ENCODE measurements around the gene ZSCAN22. TPM values are rescaled to one million over a fixed set of nuclear protein-coding genes. Genes with fewer than 3 reads are reported as not detected.

The ZSCAN22 gene
- total RNA-seq, 1 experiment from 2014 or later = 4.6 TPM

GRCh38 chr19:58305065-58305931 is 21.5 kb upstream of the ZSCAN22 start, which contains the start of gene ERVK3-1:
ERVK3-1 (plus strand) TSS chr19:58305377; CDS start chr19:58312169, 6,792 bp downstream.
- POLR2A ChIA-PET = interaction anchor here (0.6 to 1.3 kb wide), 3 partner anchors 21 to 57 kb away, joined by 3 to 4 read pairs (median 3); partner anchors contain the start of genes ZNF497 and ZSCAN22
- H4K20me1 ChIP-seq (ENCODE audit: insufficient read depth) = no peaks in the 10 kb centered on the region
- H3K4me2 ChIP-seq (ENCODE audit: low read length) = peak within 1 kb of the TSS; percentile 80
- peak within 1 kb of the TSS; percentile 92 to 93 for H3K4me3 ChIP-seq (replicated peaks in 1 of 2; ENCODE audit: low read depth in 1 of 2, low read length in 2 of 2)
- H3K9me2 ChIP-seq (ENCODE audit: insufficient read depth) = no peaks in the 10 kb centered on the region
- peak within 1 kb of the TSS; percentile 73 for H3K9ac ChIP-seq (ENCODE audit: low read length)
- peaks cover 15 to 37% of the 10 kb centered on the region in 2 experiments for H3K36me3 ChIP-seq (ENCODE audit: control insufficient read depth in 1 of 2, insufficient read depth in 2 of 2, low read length in 2 of 2)
- H3K27ac ChIP-seq (ENCODE audit: low read depth, low read length) = peak within 1 kb of the TSS; percentile 74
- H3K79me2 ChIP-seq (ENCODE audit: insufficient read depth, low read length) = peaks cover 42% of the 10 kb centered on the region
- CTCF ChIA-PET = no interaction called here
- H3K27me3 ChIP-seq (ENCODE audit: insufficient read depth, low read length) = no peaks in the 10 kb centered on the region
- no TSS peak for BruUV-seq (replicated peaks)
- H3K4me1 ChIP-seq (ENCODE audit: control insufficient read depth in 1 of 2, insufficient read depth in 2 of 2, low read length in 2 of 2) = peaks cover 5 to 15% of the 10 kb centered on the region in 2 experiments; a peak in 3 of 4 replicates
- intact Hi-C loops (cut with micrococcal nuclease) = loop anchor here (1.0 to 5.0 kb wide), 2 partner anchors 21 to 78 kb away; partner anchors contain the start of genes ZNF544 and ZSCAN22
- no peaks in the 10 kb centered on the region; a peak in 1 of 4 replicates for H3K9me3 ChIP-seq (ENCODE audit: control insufficient read depth in 1 of 2, insufficient read depth in 1 of 2, low read depth in 1 of 2, low read length in 2 of 2)
- RAD21 ChIA-PET (ENCODE audit: low non-redundant PET in 1 of 2, low total read pairs in 2 of 2, uncharacterized antibody in 2 of 2, unreplicated experiment in 2 of 2) = no interaction called here
- ATAC-seq (peak; percentile 99), DNase-seq (ENCODE audit: low read depth, low spot score) (peak; percentile 91)
- no peak within 1 kb of the TSS for H2AFZ ChIP-seq (ENCODE audit: low read depth, low read length, poor library complexity, severe bottlenecking)
- peak; percentile 95 for TF ChIP-seq ELF1 (IDR thresholded peaks at IDR 0.05; ENCODE audit: borderline replicate concordance, low read depth)
- peak; percentile 81 for TF ChIP-seq YY1 (IDR thresholded peaks at IDR 0.05; ENCODE audit: extremely low read depth, insufficient replicate concordance, low read depth, low read length)
- peak; percentile 90 for TF ChIP-seq SIN3A (IDR thresholded peaks at IDR 0.05; ENCODE audit: low read depth)
- peak; percentile 75 for TF ChIP-seq MAX (IDR thresholded peaks at IDR 0.05)
- TF ChIP-seq FOSL1 (IDR thresholded peaks at IDR 0.05; ENCODE audit: low read depth) = no peak
- TF ChIP-seq, protein P1, sequence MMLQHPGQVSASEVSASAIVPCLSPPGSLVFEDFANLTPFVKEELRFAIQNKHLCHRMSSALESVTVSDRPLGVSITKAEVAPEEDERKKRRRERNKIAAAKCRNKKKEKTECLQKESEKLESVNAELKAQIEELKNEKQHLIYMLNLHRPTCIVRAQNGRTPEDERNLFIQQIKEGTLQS (IDR thresholded peaks at IDR 0.05) = no peak
- peak; percentile 57; the same call in 1 of the 2 replicates for TF ChIP-seq EGR1 (IDR thresholded peaks at IDR 0.05; ENCODE audit: low read depth)
- TF ChIP-seq POLR2A (IDR thresholded peaks at IDR 0.05; ENCODE audit: borderline replicate concordance, extremely low read depth, insufficient read depth, insufficient read length) = peak; percentile 78
- TF ChIP-seq CEBPB (IDR thresholded peaks at IDR 0.05; ENCODE audit: low read depth) = no peak
- TF ChIP-seq, protein P2, sequence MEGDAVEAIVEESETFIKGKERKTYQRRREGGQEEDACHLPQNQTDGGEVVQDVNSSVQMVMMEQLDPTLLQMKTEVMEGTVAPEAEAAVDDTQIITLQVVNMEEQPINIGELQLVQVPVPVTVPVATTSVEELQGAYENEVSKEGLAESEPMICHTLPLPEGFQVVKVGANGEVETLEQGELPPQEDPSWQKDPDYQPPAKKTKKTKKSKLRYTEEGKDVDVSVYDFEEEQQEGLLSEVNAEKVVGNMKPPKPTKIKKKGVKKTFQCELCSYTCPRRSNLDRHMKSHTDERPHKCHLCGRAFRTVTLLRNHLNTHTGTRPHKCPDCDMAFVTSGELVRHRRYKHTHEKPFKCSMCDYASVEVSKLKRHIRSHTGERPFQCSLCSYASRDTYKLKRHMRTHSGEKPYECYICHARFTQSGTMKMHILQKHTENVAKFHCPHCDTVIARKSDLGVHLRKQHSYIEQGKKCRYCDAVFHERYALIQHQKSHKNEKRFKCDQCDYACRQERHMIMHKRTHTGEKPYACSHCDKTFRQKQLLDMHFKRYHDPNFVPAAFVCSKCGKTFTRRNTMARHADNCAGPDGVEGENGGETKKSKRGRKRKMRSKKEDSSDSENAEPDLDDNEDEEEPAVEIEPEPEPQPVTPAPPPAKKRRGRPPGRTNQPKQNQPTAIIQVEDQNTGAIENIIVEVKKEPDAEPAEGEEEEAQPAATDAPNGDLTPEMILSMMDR (IDR thresholded peaks at IDR 0.05 in 2 of 3, conservative IDR thresholded peaks at IDR 0.05 in 1 of 3; ENCODE audit: borderline replicate concordance in 1 of 3, insufficient read depth in 1 of 3, low read depth in 2 of 3, low read length in 2 of 3) = no peak
- peak; percentile 69 for TF ChIP-seq TCF7L2 (IDR thresholded peaks at IDR 0.05; ENCODE audit: borderline replicate concordance, extremely low read depth, insufficient read depth, insufficient read length)
- peak; percentile 81 for TF ChIP-seq CBX3 (IDR thresholded peaks at IDR 0.05; ENCODE audit: low read depth)
- TF ChIP-seq, protein P3, sequence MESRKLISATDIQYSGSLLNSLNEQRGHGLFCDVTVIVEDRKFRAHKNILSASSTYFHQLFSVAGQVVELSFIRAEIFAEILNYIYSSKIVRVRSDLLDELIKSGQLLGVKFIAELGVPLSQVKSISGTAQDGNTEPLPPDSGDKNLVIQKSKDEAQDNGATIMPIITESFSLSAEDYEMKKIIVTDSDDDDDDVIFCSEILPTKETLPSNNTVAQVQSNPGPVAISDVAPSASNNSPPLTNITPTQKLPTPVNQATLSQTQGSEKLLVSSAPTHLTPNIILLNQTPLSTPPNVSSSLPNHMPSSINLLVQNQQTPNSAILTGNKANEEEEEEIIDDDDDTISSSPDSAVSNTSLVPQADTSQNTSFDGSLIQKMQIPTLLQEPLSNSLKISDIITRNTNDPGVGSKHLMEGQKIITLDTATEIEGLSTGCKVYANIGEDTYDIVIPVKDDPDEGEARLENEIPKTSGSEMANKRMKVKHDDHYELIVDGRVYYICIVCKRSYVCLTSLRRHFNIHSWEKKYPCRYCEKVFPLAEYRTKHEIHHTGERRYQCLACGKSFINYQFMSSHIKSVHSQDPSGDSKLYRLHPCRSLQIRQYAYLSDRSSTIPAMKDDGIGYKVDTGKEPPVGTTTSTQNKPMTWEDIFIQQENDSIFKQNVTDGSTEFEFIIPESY (IDR thresholded peaks at IDR 0.05; ENCODE audit: extremely low read depth, insufficient replicate concordance, low read length) = no peak
- TF ChIP-seq, protein P4, sequence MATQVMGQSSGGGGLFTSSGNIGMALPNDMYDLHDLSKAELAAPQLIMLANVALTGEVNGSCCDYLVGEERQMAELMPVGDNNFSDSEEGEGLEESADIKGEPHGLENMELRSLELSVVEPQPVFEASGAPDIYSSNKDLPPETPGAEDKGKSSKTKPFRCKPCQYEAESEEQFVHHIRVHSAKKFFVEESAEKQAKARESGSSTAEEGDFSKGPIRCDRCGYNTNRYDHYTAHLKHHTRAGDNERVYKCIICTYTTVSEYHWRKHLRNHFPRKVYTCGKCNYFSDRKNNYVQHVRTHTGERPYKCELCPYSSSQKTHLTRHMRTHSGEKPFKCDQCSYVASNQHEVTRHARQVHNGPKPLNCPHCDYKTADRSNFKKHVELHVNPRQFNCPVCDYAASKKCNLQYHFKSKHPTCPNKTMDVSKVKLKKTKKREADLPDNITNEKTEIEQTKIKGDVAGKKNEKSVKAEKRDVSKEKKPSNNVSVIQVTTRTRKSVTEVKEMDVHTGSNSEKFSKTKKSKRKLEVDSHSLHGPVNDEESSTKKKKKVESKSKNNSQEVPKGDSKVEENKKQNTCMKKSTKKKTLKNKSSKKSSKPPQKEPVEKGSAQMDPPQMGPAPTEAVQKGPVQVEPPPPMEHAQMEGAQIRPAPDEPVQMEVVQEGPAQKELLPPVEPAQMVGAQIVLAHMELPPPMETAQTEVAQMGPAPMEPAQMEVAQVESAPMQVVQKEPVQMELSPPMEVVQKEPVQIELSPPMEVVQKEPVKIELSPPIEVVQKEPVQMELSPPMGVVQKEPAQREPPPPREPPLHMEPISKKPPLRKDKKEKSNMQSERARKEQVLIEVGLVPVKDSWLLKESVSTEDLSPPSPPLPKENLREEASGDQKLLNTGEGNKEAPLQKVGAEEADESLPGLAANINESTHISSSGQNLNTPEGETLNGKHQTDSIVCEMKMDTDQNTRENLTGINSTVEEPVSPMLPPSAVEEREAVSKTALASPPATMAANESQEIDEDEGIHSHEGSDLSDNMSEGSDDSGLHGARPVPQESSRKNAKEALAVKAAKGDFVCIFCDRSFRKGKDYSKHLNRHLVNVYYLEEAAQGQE (IDR thresholded peaks at IDR 0.05; ENCODE audit: low read depth) = no peak
- TF ChIP-seq EZH2 (IDR thresholded peaks at IDR 0.05) = no peak
- no peak for TF ChIP-seq ZNF274 (IDR thresholded peaks at IDR 0.05; ENCODE audit: low read depth, low read length)
- no peak for TF ChIP-seq RAD21 (IDR thresholded peaks at IDR 0.05; ENCODE audit: low read depth)
